Activated naive CD4-positive, alpha-beta T cell treated with anti-CD3 and anti-CD28 coated beads, Interleukin-2, amount 10 ng/mL, durations not matched to agents 7 days and 5 days (primary cell): ENCODE data around the gene TBX1.

Experiments used
- CTCF ChIA-PET: fragments of 350-600 bp; sonication (Branson Sonifier 250); formaldehyde crosslinking; loops from one replicate; lab custom pipeline; 2021; ENCODE audit warnings: antibody characterized with exemption; lab: Charles Lee
- DNase-seq: peaks from one replicate; pipeline ENCODE4 v3.0.0-alpha.2; 2020
- H3K27ac Mint-ChIP-seq: one replicate; pipeline ENCODE4 v1.8.0; 2021; ENCODE audit warnings: mild to moderate bottlenecking, moderate library complexity, mixed read lengths
- H3K27me3 Mint-ChIP-seq: one replicate; pipeline ENCODE4 v1.8.0; 2021; ENCODE audit warnings: mild to moderate bottlenecking, mixed read lengths
- H3K36me3 Mint-ChIP-seq: one replicate; pipeline ENCODE4 v1.8.0; 2021; ENCODE audit warnings: mixed read lengths
- H3K4me1 Mint-ChIP-seq: one replicate; pipeline ENCODE4 v1.8.0; 2021; ENCODE audit warnings: mixed read lengths
- H3K4me3 Mint-ChIP-seq: one replicate; pipeline ENCODE4 v1.8.0; 2021; ENCODE audit warnings: mild to moderate bottlenecking, moderate library complexity, mixed read lengths
- H3K9me3 Mint-ChIP-seq: one replicate; pipeline ENCODE4 v1.8.0; 2021; ENCODE audit warnings: mixed read lengths

TBX1 gene

DNA sequence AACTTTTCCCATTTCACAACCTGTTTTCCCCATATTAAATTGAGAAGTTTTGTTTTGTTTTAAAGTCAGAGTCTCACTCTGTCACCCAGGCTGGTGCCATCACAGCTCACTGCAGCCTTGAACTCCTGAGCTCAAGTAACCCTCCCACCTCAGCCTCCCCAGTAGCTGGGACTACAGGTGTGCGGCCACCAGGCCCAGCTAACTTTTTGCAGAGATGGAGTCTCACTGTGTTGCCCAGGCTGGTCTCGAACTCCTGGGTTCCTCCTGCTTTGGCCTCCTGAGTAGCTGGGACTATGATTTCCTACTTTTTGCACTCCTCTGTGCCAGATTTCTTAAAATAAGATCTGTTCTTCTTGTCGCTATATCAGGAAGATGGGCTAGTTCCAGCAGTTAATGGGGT, 49.2 kb downstream of the TBX1 start:
- Mint-ChIP-seq H3K4me3 (no peak overlapping the region), H3K4me1 (peaks cover 18% of the 10 kb centered on the region), H3K27ac (peak overlapping the region; percentile 45), H3K36me3 (no peaks in the 10 kb centered on the region), H3K27me3 (no peaks in the 10 kb centered on the region), H3K9me3 (no peaks in the 10 kb centered on the region)
- CTCF ChIA-PET = no interaction called here
- DNase-seq = no peak

DNA sequence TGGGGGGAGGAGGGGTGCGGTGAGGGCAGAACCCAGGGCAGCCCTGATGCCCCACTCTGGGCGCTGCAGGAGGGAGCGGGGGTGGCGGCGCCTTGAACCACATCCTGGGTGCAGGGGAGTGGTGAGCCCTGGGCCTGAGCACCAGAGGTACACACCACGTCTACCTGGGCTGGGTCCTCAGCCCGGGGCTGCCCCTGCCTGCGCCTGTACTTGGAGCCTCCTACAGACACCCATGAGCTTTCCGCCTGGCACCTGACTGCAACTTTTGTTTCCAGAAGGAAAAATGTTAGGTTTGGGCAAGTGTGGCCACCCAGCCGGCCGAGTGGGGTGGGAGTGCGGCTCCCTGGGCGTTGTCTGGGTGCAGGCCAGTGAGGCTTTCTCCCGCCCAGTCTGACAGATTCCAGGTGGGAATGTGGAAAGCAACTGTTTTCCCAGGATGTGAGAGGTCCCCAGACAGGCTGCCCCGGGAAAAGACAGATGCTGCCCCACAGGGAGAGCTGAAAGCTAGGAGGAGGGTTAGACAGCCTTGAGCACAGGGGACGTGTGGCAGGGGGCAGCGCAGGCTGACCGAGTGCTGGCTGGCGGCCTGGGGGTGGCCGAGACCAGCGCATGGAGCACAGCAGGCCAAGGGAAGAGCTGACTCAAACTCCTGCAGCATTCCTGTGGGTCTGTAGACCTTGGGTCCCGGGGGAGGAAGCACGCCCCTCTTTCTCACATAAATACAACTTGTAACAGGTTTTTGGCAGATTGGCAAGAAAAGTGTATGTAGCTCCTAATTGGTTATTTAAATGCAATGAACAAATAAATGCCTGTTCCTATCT, 50.0 kb downstream of the TBX1 start:
- peak; percentile 51 for DNase-seq
- Mint-ChIP-seq H3K27me3 (no peaks in the 10 kb centered on the region), H3K27ac (no peak overlapping the region), H3K4me3 (no peak overlapping the region), H3K4me1 (peaks cover 18% of the 10 kb centered on the region), H3K9me3 (no peaks in the 10 kb centered on the region), H3K36me3 (no peaks in the 10 kb centered on the region)
- CTCF ChIA-PET = no interaction called here

DNA sequence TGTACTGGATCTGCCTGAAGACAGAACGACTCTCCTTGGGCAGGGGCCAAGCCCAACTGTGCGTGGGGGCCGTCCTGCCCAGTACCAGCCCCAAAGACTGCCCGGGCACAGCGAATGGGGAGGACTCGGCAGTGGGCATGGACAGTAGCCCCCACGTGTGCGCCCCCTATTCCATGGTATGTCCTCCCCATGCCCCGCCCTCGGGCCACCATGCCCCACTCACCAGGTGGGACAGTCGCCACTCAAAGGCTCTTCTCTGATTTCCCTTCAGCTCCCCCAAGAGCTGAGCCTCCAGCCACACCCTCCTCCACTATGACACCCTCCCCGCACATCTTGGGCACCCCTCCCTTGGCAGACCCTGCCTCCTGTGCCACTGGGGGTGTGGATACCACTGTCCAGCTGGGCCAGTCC, 50.6 kb downstream of the TBX1 start:
- Mint-ChIP-seq H3K36me3 (no peaks in the 10 kb centered on the region), H3K27ac (no peak overlapping the region), H3K27me3 (no peaks in the 10 kb centered on the region), H3K4me3 (no peak overlapping the region), H3K4me1 (peaks cover 18% of the 10 kb centered on the region), H3K9me3 (no peaks in the 10 kb centered on the region)
- CTCF ChIA-PET = no interaction called here
- DNase-seq = no peak

DNA sequence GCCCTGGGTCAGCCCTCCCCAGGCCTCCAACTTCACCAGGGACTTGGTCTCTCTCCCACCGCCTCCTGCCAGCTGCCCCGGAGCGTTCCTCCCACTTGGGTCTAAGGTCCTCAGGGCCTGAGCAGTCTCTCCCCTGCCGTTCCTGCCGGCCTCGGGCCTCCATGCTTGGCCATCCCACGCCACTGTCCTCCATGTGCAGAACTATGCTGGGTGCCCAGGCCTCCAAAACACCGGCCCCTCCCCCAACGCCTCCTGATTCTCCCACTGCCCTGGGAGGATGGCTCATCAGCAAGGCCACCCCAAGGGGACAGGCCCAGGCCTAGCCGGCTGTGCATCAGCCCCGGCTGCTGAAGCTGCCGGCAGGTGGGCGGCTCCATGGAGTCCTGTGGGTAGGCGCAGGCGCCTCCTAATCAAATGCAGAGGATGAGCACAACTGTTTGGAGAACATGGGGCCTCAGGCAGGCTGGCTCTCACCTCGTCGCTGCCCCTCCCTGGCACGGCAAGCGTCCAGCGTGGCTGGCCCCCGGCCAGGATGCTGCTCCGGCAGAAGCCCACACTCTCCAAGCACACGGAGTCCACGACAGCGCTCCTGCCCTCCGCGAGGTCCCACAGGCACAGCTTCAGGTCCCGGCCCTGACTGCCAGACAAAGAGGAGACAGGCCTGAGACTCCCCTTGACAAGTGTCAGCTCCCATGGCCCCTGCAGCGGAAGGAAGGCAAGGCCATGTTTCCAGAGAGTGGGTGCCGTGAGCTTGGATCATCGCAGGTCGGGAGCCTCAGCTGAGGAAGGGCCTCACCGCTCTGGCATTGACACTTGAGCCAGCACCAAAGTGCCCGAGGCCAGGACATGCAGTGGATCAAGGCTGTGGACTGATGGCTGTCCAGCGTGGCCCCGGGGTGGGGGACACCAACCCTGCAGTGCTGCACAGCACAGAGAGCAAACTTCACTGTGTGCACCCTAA, 51.5 kb downstream of the TBX1 start:
- Mint-ChIP-seq H3K27me3 (no peaks in the 10 kb centered on the region), H3K4me3 (no peak overlapping the region), H3K4me1 (peaks cover 18% of the 10 kb centered on the region), H3K9me3 (no peaks in the 10 kb centered on the region), H3K36me3 (no peaks in the 10 kb centered on the region), H3K27ac (peak overlapping the region; percentile 37)
- no peak for DNase-seq
- CTCF ChIA-PET = no interaction called here

DNA sequence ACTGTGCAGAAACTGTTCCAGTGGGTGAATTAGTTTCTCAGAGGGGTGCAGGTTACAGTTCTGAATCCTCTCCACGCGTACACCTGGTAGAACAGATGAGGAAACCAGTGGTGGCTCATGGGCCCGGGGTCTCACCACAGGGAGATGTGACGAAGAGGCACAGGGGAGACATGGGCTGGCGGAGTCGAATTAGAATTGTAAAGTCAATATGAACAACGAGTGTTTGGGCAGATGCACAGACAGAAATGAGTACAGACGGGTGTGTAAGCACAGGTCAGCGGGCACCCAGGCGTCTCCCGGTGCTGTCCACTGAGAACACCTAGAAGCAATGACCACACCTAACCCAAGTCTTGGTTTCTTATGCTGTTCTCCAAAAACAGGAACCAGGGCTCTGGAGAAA, 52.3 kb downstream of the TBX1 start:
- CTCF ChIA-PET = no interaction called here
- Mint-ChIP-seq H3K27me3 (no peaks in the 10 kb centered on the region), H3K4me3 (no peak overlapping the region), H3K4me1 (peaks cover 18% of the 10 kb centered on the region), H3K27ac (no peak overlapping the region), H3K36me3 (no peaks in the 10 kb centered on the region), H3K9me3 (no peaks in the 10 kb centered on the region)
- DNase-seq = no peak

DNA sequence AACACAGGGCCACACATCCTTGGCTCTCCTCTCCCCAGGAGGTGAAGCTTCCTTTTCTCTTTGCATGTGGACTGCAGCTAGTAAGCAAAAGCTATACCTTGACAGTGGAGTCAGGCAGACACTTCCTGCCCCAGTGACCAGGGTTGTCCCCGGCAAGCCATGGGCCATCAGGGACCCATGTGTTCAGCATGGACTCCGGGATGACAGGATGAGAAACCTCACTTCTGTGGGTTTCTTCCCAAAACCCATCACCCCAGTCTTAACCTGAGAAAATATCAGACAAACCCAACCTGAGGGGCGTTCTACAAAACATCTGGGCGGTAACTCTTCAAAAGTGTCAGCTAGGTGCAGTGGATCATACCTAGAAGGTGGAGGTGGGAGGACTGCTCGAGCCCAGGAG, 53.9 kb downstream of the TBX1 start:
- no peak for DNase-seq
- CTCF ChIA-PET = no interaction called here
- Mint-ChIP-seq H3K36me3 (no peaks in the 10 kb centered on the region), H3K4me3 (no peak overlapping the region), H3K4me1 (peaks cover 17% of the 10 kb centered on the region), H3K27ac (no peak overlapping the region), H3K27me3 (no peaks in the 10 kb centered on the region), H3K9me3 (no peaks in the 10 kb centered on the region)

DNA sequence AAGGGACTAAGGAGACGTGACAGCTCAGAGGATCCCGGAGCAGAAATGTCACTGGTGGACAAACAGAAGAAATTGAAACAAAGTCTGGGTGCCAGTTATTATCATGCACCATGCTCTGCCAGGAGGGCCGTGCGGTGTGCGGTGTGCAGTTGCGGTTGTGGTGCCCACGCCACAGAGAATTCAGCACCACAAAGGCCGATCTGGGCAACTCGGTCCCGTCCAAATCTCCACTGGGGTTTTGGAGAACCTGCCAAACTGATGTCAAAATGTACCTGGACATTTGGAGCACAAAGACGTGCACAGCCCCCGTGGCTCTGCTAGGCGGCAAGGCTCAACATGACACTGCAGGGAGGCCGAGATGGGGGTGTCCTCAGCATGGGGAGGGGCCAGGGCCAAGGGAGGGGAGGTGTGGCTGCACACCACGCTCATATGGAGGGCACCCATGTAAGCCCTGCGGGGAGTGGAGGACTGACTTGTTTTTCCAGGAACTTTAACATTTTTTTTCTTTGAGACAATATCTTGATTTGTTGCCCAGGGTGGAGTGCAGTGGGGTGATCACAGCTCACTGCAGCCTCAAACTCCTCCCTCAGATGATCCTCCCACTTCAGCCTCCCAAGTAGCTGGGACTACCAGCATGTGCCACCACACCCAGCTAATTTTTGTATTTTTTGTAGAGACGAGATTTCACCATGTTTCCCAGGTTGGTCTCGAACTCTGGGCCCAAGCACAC, 54.7 kb downstream of the TBX1 start:
- Mint-ChIP-seq H3K27me3 (no peaks in the 10 kb centered on the region), H3K36me3 (no peaks in the 10 kb centered on the region), H3K9me3 (no peaks in the 10 kb centered on the region), H3K4me1 (peaks cover 12% of the 10 kb centered on the region), H3K27ac (no peak overlapping the region), H3K4me3 (no peak overlapping the region)
- no peak for DNase-seq
- CTCF ChIA-PET = no interaction called here

DNA sequence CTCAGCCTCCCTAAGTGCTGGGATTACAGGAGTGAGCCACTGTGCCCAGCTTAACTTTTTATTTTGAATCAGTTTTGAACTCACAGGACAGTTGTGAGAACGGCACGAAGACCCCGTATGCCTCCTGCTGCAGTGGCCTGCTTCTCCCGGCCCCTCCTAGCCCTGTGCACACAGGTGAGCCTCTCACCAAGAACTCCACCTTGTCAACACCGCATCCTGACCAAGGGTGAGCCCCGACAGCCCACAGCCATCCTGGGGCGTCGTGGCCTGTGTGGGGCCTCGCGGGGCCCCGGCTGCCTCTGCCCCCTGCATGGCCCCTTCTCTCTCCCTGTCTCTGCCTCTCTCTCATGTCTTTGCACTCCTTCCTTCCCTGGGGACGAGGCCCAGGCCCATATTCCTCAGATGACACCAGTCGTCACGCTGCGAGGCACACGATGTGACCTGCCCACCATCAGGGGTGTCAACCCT, 55.3 kb downstream of the TBX1 start:
- no peak overlapping the region for H3K4me3 Mint-ChIP-seq
- DNase-seq = no peak
- H3K27me3 Mint-ChIP-seq = no peaks in the 10 kb centered on the region
- peaks cover 6% of the 10 kb centered on the region for H3K4me1 Mint-ChIP-seq
- H3K27ac Mint-ChIP-seq = no peak overlapping the region
- no peaks in the 10 kb centered on the region for H3K36me3 Mint-ChIP-seq
- no peaks in the 10 kb centered on the region for H3K9me3 Mint-ChIP-seq
- CTCF ChIA-PET = no interaction called here

DNA sequence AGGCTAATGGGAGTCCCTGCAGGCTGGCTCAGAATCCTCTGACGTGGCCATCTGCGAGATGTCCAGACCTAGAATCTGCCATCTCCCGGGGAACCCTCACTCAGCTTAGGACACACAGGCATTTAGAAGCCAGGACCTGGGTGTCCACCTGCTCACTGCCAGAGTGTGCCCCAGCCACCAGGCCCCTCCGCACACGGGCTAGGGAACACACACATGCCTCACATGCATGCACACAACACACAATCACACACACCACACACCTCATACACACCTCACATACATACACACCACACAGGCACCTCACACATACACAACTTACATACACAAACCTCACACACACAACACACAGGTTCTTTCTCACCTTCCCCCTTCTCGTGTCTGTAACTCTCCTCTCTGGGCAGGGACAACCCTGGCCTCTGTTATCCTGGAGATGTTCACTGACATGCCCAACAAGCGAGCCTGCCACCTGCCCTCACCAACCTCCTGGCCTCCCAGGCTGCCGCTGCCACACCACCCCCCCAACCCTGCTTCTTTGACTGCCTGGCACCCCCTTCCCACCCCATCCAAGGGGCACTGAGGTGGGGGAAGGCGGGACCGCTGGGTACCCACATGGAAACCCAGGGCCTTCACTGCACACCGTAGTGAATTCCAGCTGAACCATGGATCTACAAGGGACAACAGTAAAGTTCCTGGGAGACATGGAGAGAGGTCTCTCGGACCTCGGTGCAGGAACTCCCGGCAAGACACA, 56.0 kb downstream of the TBX1 start:
- CTCF ChIA-PET = no interaction called here
- no peaks in the 10 kb centered on the region for H3K27me3 Mint-ChIP-seq
- H3K36me3 Mint-ChIP-seq = no peaks in the 10 kb centered on the region
- H3K9me3 Mint-ChIP-seq = no peaks in the 10 kb centered on the region
- H3K4me3 Mint-ChIP-seq = no peak overlapping the region
- H3K4me1 Mint-ChIP-seq = no peaks in the 10 kb centered on the region
- no peak overlapping the region for H3K27ac Mint-ChIP-seq
- no peak for DNase-seq
